Panc1 (cell line): ENCODE data around the gene DVL3. TPM values are rescaled to one million over a fixed set of nuclear protein-coding genes. Genes with fewer than 3 reads are reported as not detected.
"Not testable (repeated sequence)": the region's sequence is repeated elsewhere in the genome, so short reads cannot be mapped to it uniquely, and the experiment has no call there.

Experiments
- ATAC-seq: fragments of 200-7000 bp; cut with Tn5 transposase; 2 replicates; pipeline ENCODE4 v1.9.1; 2020; ENCODE audit warnings: mild to moderate bottlenecking, moderate library complexity
- BruUV-seq: library from RNA; stranded (reverse); fragments of 400-500 nt; replicated peaks from 2 replicates; lab custom pipeline; 2021; lab: Mats Ljungman, UMichigan
- CTCF ChIA-PET: fragments of 300-600 bp; sonication (Branson Sonifier 250); formaldehyde crosslinking; loops from one replicate; lab custom pipeline; 2022; ENCODE audit warnings: antibody characterized with exemption; lab: Charles Lee
- POLR2A ChIA-PET: fragments of 300-600 bp; sonication (Branson Sonifier 250); formaldehyde crosslinking; loops from one replicate; lab custom pipeline; 2022; ENCODE audit warnings: antibody characterized with exemption; lab: Charles Lee
- DNase-seq: peaks from one replicate; pipeline ENCODE4 v3.0.0-alpha.2; 2010; ENCODE audit warnings: low read depth, low spot score
- H3K27ac ChIP-seq: 2 replicates; pipeline ENCODE4 v1.5.1; 2011; ENCODE audit warnings: mild to moderate bottlenecking, low read length, inconsistent platforms
- H3K27me3 ChIP-seq: fragments of 200-500 bp; sonication (Bioruptor generic); 2 replicates; pipeline ENCODE4 v1.6.0; 2014; ENCODE audit warnings: low read length, inconsistent platforms; ENCODE audit not compliant: control insufficient read depth, insufficient read depth
- H3K36me3 ChIP-seq: fragments of 200-500 bp; sonication (Bioruptor generic); 2 replicates; pipeline ENCODE4 v1.5.1; 2014; ENCODE audit warnings: inconsistent platforms, mild to moderate bottlenecking, low read length, moderate library complexity; ENCODE audit not compliant: control insufficient read depth, insufficient read depth
- H3K4me1 ChIP-seq: 2 replicates; pipeline ENCODE4 v1.5.1; 2011; ENCODE audit warnings: inconsistent platforms, mild to moderate bottlenecking, low read length, moderate library complexity; ENCODE audit not compliant: control insufficient read depth, insufficient read depth
- H3K4me3 ChIP-seq, 2 experiments: 2 replicates each; pipeline ENCODE4 v1.5.1; 2011 to 2012; ENCODE audit warnings: low read depth in 2 of 2, low read length in 2 of 2, mild to moderate bottlenecking in 2 of 2, inconsistent platforms in 1 of 2, moderate library complexity in 1 of 2
- H3K9me3 ChIP-seq: fragments of 200-500 bp; sonication (Bioruptor generic); 2 replicates; pipeline ENCODE4 v1.5.1; 2014; ENCODE audit warnings: low read depth, mild to moderate bottlenecking, inconsistent platforms, low read length, moderate library complexity; ENCODE audit not compliant: control insufficient read depth, insufficient read depth
- POLR2AphosphoS5 ChIP-seq: IDR thresholded peaks from 2 replicates; pipeline ENCODE4 v1.6.1; 2012; ENCODE audit warnings: mild to moderate bottlenecking, low read depth, low read length, moderate library complexity
- SIN3A ChIP-seq: IDR thresholded peaks from 2 replicates; pipeline ENCODE4 v1.6.1; 2012; ENCODE audit warnings: low read depth, mild to moderate bottlenecking, low read length, moderate library complexity, borderline replicate concordance; ENCODE audit not compliant: insufficient read depth
- TCF7L2 ChIP-seq: IDR thresholded peaks from 2 replicates; pipeline ENCODE4 v1.6.1; 2011; ENCODE audit warnings: mild to moderate bottlenecking, low read depth, low read length, inconsistent platforms
- in situ Hi-C: cut with HindIII; loops from 2 replicates; pipeline ENCODE4 v1.10.0; 2016; ENCODE audit warnings: low sequenced_read_pairs, low pct_unique_long_range_greater_than_20kb
- intact Hi-C: fragments of 100-400 bp; cut with micrococcal nuclease; formaldehyde crosslinking; loops from one replicate; pipeline ENCODE4 v1.10.0; 2022; ENCODE audit not compliant: unreplicated experiment
- total RNA-seq: library from RNA; stranded (reverse); gene quantifications from one replicate; pipeline ENCODE4 v1.2.1, GENCODE V29; 2021; ENCODE audit not compliant: unreplicated experiment
- TF ChIP-seq, protein P1 (sequence below), 2 experiments: IDR thresholded peaks; 2 replicates each; pipeline ENCODE4 v1.6.1; 2011 to 2012; ENCODE audit warnings: low read depth in 2 of 2, control low read depth in 1 of 2, low read length in 1 of 2, mild to moderate bottlenecking in 1 of 2, moderate library complexity in 1 of 2; ENCODE audit not compliant: insufficient read depth in 1 of 2
- TF ChIP-seq, protein P2 (sequence below): fragments of 450-650 bp; IDR thresholded peaks from 2 replicates; pipeline ENCODE4 v1.5.1; 2017; ENCODE audit warnings: mild to moderate bottlenecking

DVL3 gene
- total RNA-seq, 1 experiment from 2014 or later: 97.2 TPM

DNA sequence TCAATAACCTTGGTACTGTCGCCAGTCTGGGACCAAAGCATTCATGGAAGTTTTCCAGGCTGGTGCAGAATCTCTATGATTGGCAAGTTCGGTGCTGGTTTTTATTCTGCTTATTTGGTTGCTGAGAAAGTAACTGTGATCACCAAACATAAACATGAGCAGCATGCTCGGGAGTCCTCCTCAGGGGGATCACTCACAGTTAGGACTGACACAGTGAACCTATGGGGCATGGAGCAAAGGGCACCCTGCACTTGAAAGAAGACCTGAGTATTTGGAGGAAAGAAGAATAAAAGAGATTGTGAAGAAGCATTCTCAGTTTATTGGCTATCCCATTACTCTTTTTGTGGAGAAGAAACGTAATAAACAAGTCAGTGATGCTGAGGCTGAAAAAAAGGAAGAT, 39.2 kb upstream of the DVL3 start:
- ChIA-PET POLR2A (no interaction called here), CTCF (interaction anchor here (1.4 kb wide), 1 partner anchor 76 kb away, joined by 4 read pairs; no protein-coding TSS in a partner anchor)
- no peaks in the 10 kb centered on the region for H3K36me3 ChIP-seq
- ATAC-seq (no peak), DNase-seq (no peak)
- TF ChIP-seq, protein P1, sequence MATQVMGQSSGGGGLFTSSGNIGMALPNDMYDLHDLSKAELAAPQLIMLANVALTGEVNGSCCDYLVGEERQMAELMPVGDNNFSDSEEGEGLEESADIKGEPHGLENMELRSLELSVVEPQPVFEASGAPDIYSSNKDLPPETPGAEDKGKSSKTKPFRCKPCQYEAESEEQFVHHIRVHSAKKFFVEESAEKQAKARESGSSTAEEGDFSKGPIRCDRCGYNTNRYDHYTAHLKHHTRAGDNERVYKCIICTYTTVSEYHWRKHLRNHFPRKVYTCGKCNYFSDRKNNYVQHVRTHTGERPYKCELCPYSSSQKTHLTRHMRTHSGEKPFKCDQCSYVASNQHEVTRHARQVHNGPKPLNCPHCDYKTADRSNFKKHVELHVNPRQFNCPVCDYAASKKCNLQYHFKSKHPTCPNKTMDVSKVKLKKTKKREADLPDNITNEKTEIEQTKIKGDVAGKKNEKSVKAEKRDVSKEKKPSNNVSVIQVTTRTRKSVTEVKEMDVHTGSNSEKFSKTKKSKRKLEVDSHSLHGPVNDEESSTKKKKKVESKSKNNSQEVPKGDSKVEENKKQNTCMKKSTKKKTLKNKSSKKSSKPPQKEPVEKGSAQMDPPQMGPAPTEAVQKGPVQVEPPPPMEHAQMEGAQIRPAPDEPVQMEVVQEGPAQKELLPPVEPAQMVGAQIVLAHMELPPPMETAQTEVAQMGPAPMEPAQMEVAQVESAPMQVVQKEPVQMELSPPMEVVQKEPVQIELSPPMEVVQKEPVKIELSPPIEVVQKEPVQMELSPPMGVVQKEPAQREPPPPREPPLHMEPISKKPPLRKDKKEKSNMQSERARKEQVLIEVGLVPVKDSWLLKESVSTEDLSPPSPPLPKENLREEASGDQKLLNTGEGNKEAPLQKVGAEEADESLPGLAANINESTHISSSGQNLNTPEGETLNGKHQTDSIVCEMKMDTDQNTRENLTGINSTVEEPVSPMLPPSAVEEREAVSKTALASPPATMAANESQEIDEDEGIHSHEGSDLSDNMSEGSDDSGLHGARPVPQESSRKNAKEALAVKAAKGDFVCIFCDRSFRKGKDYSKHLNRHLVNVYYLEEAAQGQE (IDR thresholded peaks at IDR 0.05; ENCODE audit: insufficient read depth in 1 of 2, low read depth in 2 of 2, low read length in 1 of 2): no peak
- TF ChIP-seq POLR2AphosphoS5: no peak
- TF ChIP-seq TCF7L2: no peak
- no peak for TF ChIP-seq SIN3A
- TF ChIP-seq, protein P2, sequence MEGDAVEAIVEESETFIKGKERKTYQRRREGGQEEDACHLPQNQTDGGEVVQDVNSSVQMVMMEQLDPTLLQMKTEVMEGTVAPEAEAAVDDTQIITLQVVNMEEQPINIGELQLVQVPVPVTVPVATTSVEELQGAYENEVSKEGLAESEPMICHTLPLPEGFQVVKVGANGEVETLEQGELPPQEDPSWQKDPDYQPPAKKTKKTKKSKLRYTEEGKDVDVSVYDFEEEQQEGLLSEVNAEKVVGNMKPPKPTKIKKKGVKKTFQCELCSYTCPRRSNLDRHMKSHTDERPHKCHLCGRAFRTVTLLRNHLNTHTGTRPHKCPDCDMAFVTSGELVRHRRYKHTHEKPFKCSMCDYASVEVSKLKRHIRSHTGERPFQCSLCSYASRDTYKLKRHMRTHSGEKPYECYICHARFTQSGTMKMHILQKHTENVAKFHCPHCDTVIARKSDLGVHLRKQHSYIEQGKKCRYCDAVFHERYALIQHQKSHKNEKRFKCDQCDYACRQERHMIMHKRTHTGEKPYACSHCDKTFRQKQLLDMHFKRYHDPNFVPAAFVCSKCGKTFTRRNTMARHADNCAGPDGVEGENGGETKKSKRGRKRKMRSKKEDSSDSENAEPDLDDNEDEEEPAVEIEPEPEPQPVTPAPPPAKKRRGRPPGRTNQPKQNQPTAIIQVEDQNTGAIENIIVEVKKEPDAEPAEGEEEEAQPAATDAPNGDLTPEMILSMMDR: no peak
- peaks cover 7% of the 10 kb centered on the region; the same call in 1 of the 2 replicates for H3K27me3 ChIP-seq
- in situ Hi-C loops (no loop called here), intact Hi-C loops (no loop called here)
- BruUV-seq: no TSS peak
- H3K4me1 ChIP-seq: no peaks in the 10 kb centered on the region
- H3K9me3 ChIP-seq: no peaks in the 10 kb centered on the region
- H3K27ac ChIP-seq: no peak overlapping the region
- no peak overlapping the region for H3K4me3 ChIP-seq

DNA sequence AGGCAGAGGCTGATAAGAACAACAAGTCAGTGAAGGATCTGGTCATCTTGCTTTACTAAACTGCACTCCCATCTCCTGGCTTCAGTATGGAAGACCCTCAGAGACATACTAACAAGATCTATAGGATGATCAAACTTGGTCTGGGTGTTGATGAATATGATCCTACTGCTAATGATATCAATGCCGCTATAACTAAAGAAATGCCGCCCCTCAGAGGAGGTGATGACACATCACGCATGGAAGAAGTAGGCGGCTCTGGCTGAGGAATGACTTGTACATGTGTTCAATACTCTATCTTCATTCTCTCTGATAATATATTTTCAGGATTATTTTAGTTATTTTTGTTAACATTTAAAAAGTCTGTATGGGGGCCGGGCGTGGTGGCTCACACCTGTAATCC, 37.5 kb upstream of the DVL3 start:
- Histone ChIP-seq H3K27me3 (peaks cover 7% of the 10 kb centered on the region; the same call in 1 of the 2 replicates), H3K27ac (no peak overlapping the region), H3K4me1 (no peaks in the 10 kb centered on the region), H3K36me3 (no peaks in the 10 kb centered on the region), H3K4me3 (no peak overlapping the region), H3K9me3 (no peaks in the 10 kb centered on the region)
- intact Hi-C loops: no loop called here
- TF ChIP-seq, protein P1 (IDR thresholded peaks at IDR 0.05; ENCODE audit: insufficient read depth in 1 of 2, low read depth in 2 of 2, low read length in 1 of 2): no peak
- TF ChIP-seq POLR2AphosphoS5 (no peak), TCF7L2 (no peak), SIN3A (no peak)
- TF ChIP-seq, protein P2: no peak
- no TSS peak for BruUV-seq
- no peak for DNase-seq
- ChIA-PET POLR2A (no interaction called here), CTCF (no interaction called here)
- in situ Hi-C loops: no loop called here
- peak; percentile 66; the same call in 1 of the 2 replicates for ATAC-seq

DNA sequence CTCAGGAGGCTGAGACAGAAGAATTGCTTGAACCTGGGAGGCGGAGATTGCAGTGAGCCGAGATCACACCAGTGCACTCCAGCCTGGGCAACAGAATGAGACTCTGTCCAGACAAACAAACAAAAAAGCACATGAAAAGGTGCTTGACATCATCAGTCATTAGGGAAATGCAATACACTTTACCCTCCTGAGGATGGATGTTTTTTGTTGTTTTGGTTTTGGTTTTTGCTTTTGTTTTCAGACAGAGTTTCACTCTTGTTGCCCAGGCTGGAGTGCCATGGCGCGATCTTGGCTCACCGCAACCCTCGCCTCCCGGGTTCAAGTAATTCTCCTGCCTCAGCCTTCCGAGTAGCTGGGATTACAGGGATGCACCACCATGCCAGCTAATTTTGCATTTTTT, 34.1 kb upstream of the DVL3 start:
- in situ Hi-C loops, H3K4me3 ChIP-seq, H3K4me1 ChIP-seq, H3K27ac ChIP-seq, ATAC-seq, H3K36me3 ChIP-seq, BruUV-seq, H3K27me3 ChIP-seq, CTCF ChIA-PET, H3K9me3 ChIP-seq, DNase-seq, intact Hi-C loops: not testable (repeated sequence)
- POLR2A ChIA-PET: interaction anchor here (0.5 kb wide), 1 partner anchor 35 kb away, joined by 9 read pairs; no protein-coding TSS in a partner anchor
